HL-60 (cell line): Measurements from ENCODE around the gene SPART.

Source experiments
- DNase-seq, 2 experiments: peaks; one replicate each; pipeline ENCODE4 v3.0.0-alpha.2; 2010 to 2020; ENCODE audit warnings: low read depth in 1 of 2, low spot score in 1 of 2
- H3K27ac ChIP-seq: fragments of 250-450 bp; sonication (Bioruptor Pico); replicated peaks from 2 replicates; pipeline ENCODE4 v1.5.1; 2020; ENCODE audit warnings: mild to moderate bottlenecking, moderate library complexity
- H3K27me3 ChIP-seq: fragments of 250-450 bp; sonication (Bioruptor Pico); 2 replicates; pipeline ENCODE4 v1.5.1; 2021; ENCODE audit warnings: mild to moderate bottlenecking, moderate library complexity; ENCODE audit not compliant: insufficient read depth, poor library complexity, severe bottlenecking
- H3K4me3 ChIP-seq: replicated peaks from 2 replicates; pipeline ENCODE4 v1.5.1; 2011; ENCODE audit warnings: mild to moderate bottlenecking, control low read depth, low read length; ENCODE audit not compliant: insufficient read depth
- CTCF ChIP-seq: IDR thresholded peaks from one replicate; pipeline ENCODE4 v1.5.1; 2011; ENCODE audit warnings: low read length, control low read depth, inconsistent platforms; ENCODE audit not compliant: insufficient read depth
- GABPA ChIP-seq: IDR thresholded peaks from 2 replicates; pipeline ENCODE4 v1.6.1; 2012; ENCODE audit warnings: low read depth
- POLR2AphosphoS5 ChIP-seq: IDR thresholded peaks from 2 replicates; pipeline ENCODE4 v1.6.1; 2012; ENCODE audit warnings: low read depth
- REST ChIP-seq: IDR thresholded peaks from 2 replicates; pipeline ENCODE4 v1.6.1; 2012; ENCODE audit warnings: low read depth; ENCODE audit not compliant: insufficient replicate concordance
- SPI1 ChIP-seq: IDR thresholded peaks from 2 replicates; pipeline ENCODE4 v1.6.1; 2012; ENCODE audit warnings: low read depth, mild to moderate bottlenecking, borderline replicate concordance

Gene SPART

DNA sequence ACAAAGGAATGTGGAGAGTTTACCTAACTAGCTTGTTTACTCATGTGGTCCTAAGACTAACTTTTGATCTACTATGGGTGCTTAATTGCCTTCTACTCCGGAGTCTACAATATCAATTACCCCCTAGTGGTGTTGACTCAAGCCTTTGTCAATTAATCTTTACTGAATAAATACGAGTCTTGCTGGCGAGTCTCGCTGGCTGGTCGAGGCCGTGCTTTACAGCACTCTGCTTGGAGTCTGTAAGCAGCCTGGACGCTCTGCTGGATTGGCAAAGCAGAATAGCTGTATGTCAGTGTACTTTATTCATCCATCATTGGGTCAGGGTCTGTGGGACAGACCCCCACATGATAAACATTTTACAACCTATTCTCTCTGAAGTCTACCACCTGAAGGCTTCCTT is 9.9 kb upstream of the SPART start:
- TF ChIP-seq REST (no peak), GABPA (no peak), POLR2AphosphoS5 (no peak), CTCF (no peak), SPI1 (no peak)
- H3K27me3 ChIP-seq = no peaks in the 10 kb centered on the region
- H3K4me3 ChIP-seq = no peak overlapping the region
- no peak overlapping the region for H3K27ac ChIP-seq
- no peak for DNase-seq

- H3K27ac ChIP-seq = no peak overlapping the region
- no peaks in the 10 kb centered on the region for H3K27me3 ChIP-seq
- TF ChIP-seq CTCF (no peak), GABPA (no peak), POLR2AphosphoS5 (no peak), SPI1 (no peak), REST (no peak)
Measured at GRCh38 chr13:36355632-36356031, 9.4 kb upstream of the SPART start.

GRCh38 chr13:36354842-36355623 is 8.8 kb upstream of the SPART start:
- H3K4me3 ChIP-seq = no peak overlapping the region
- H3K27ac ChIP-seq = no peak overlapping the region
- no peak for DNase-seq
- TF ChIP-seq CTCF (no peak), SPI1 (no peak)
- no peaks in the 10 kb centered on the region for H3K27me3 ChIP-seq

More at GRCh38 chr13:36355632-36356031, 9.4 kb upstream of the SPART start:
- no peak overlapping the region for H3K4me3 ChIP-seq
- no peak for DNase-seq

GRCh38 chr13:36353001-36353400 is 6.8 kb upstream of the SPART start:
- DNase-seq = no peak
- TF ChIP-seq SPI1 (no peak), CTCF (no peak), GABPA (no peak), REST (no peak), POLR2AphosphoS5 (no peak)
- no peaks in the 10 kb centered on the region for H3K27me3 ChIP-seq
- no peak overlapping the region for H3K4me3 ChIP-seq
- H3K27ac ChIP-seq = no peak overlapping the region
